Natural killer cell (primary cell): ENCODE results near the gene ZBTB21. TPM values are rescaled to one million over a fixed set of nuclear protein-coding genes. Genes with fewer than 3 reads are reported as not detected.

ENCODE experiments used
- ATAC-seq, 3 donors: fragments of 150-1000 bp in 2 of 3; fragments of 200-7000 bp in 1 of 3; cut with Tn5 transposase; 1 replicate in 1 of 3; 2 replicates in 2 of 3; pipeline ENCODE4 v1.10.0; 2021; ENCODE audit warnings: mild to moderate bottlenecking in 2 of 3, moderate library complexity in 2 of 3
- DNase-seq, 2 donors: peaks; one replicate each; pipeline versions ENCODE4 v3.0.0 to v3.0.0-alpha.2; 2013 to 2021; ENCODE audit warnings: mixed read lengths in 1 of 2
- H3K27ac ChIP-seq: one replicate; pipeline ENCODE4 v1.5.1; 2013; ENCODE audit warnings: mild to moderate bottlenecking, low read length
- H3K27me3 ChIP-seq: one replicate; pipeline ENCODE4 v1.6.1; 2013; ENCODE audit warnings: low read length; ENCODE audit not compliant: control insufficient read depth, insufficient read depth
- H3K36me3 ChIP-seq: one replicate; pipeline ENCODE4 v1.6.1; 2013; ENCODE audit warnings: low read length; ENCODE audit not compliant: control insufficient read depth, insufficient read depth
- H3K4me1 ChIP-seq: one replicate; pipeline ENCODE4 v1.6.1; 2013; ENCODE audit warnings: low read length; ENCODE audit not compliant: control insufficient read depth, insufficient read depth
- H3K4me3 ChIP-seq: one replicate; pipeline ENCODE4 v1.5.1; 2013; ENCODE audit warnings: low read length
- H3K9me3 ChIP-seq: one replicate; pipeline ENCODE4 v1.6.1; 2013; ENCODE audit warnings: low read length; ENCODE audit not compliant: control insufficient read depth, insufficient read depth
- H3K27ac Mint-ChIP-seq, 2 donors: one replicate each; pipeline ENCODE4 v1.8.0; 2022; ENCODE audit warnings: mild to moderate bottlenecking in 2 of 2, mixed read lengths in 2 of 2, moderate library complexity in 1 of 2
- H3K27me3 Mint-ChIP-seq, 2 donors: one replicate each; pipeline ENCODE4 v1.8.0; 2022; ENCODE audit warnings: low read depth in 2 of 2, mixed read lengths in 2 of 2
- H3K36me3 Mint-ChIP-seq: one replicate; pipeline ENCODE4 v1.8.0; 2022; ENCODE audit warnings: mixed read lengths
- H3K4me1 Mint-ChIP-seq, 2 donors: one replicate each; pipeline ENCODE4 v1.8.0; 2022; ENCODE audit warnings: mixed read lengths in 2 of 2
- H3K4me3 Mint-ChIP-seq: one replicate; pipeline ENCODE4 v1.8.0; 2022; ENCODE audit warnings: mild to moderate bottlenecking, moderate library complexity, mixed read lengths
- H3K9me3 Mint-ChIP-seq, 2 donors: one replicate each; pipeline ENCODE4 v1.8.0; 2022; ENCODE audit warnings: mixed read lengths in 2 of 2
- WGBS: methylation state at CpG from one replicate; pipeline ENCODE4 v1.1.7; 2013; ENCODE audit warnings: missing lambda C conversion rate; ENCODE audit not compliant: insufficient coverage; 5-methylcytosine and 5-hydroxymethylcytosine counted together
- intact Hi-C: fragments of 100-400 bp; cut with micrococcal nuclease; formaldehyde crosslinking; loops from one replicate; pipeline ENCODE4 v1.14.2; 2022
- total RNA-seq, 4 donors: library from RNA; stranded (reverse); fragments of 120-200 nt in 1 of 4; gene quantifications; one replicate each; pipeline versions ENCODE4 v1.2.3 to v1.2.4, GENCODE V29; 2013 to 2022
- TF ChIP-seq, protein P1 (sequence below): fragments of 200-600 bp; IDR thresholded peaks from one replicate; pipeline ENCODE4 v1.8.0; 2022; ENCODE audit warnings: antibody characterized with exemption

ZBTB21 gene
- total RNA-seq, 3 donors from 2014 or later (not counting 1 experiment from before 2014, with no cell fraction given): 78.2 to 113 (median 100) TPM

DNA sequence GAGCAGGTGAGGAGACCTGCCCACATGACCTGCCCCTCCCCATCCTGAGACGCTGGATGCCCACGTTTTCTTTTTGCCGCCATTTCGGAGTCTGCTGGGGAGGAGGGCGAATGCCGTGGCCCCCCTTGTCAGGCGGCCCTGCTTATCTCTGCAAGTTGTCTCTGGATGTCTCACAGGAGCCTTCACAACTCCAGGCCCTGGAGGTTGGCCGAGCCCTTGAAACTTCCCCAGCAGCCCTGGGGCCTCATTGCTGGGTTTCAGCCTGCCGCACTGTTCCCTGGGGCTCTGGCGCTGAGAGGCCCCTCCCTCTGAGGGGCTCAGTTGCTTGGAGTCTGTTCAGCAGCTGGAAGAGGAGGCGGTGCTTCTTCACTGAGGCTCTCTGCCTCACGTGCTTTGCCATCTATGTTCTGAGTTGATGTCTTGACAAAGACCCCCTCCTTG lies 29.8 kb upstream of the ZBTB21 start:
- H3K27me3 Mint-ChIP-seq: peaks cover 2 to 5% of the 10 kb centered on the region in 2 donors

GRCh38 chr21:42039470-42039901 lies 29.3 kb upstream of the ZBTB21 start:
- Mint-ChIP-seq H3K27ac (no peak overlapping the region), H3K36me3 (no peaks in the 10 kb centered on the region), H3K9me3 (no peaks in the 10 kb centered on the region), H3K27me3 (peaks cover 6 to 10% of the 10 kb centered on the region in 2 donors), H3K4me3 (no peak overlapping the region), H3K4me1 (no peaks in the 10 kb centered on the region)
- Histone ChIP-seq H3K27me3 (peaks cover under 1% of the 10 kb centered on the region), H3K27ac (no peak overlapping the region), H3K4me3 (no peak overlapping the region), H3K36me3 (no peaks in the 10 kb centered on the region), H3K9me3 (no peaks in the 10 kb centered on the region), H3K4me1 (no peaks in the 10 kb centered on the region)
- TF ChIP-seq, protein P1, sequence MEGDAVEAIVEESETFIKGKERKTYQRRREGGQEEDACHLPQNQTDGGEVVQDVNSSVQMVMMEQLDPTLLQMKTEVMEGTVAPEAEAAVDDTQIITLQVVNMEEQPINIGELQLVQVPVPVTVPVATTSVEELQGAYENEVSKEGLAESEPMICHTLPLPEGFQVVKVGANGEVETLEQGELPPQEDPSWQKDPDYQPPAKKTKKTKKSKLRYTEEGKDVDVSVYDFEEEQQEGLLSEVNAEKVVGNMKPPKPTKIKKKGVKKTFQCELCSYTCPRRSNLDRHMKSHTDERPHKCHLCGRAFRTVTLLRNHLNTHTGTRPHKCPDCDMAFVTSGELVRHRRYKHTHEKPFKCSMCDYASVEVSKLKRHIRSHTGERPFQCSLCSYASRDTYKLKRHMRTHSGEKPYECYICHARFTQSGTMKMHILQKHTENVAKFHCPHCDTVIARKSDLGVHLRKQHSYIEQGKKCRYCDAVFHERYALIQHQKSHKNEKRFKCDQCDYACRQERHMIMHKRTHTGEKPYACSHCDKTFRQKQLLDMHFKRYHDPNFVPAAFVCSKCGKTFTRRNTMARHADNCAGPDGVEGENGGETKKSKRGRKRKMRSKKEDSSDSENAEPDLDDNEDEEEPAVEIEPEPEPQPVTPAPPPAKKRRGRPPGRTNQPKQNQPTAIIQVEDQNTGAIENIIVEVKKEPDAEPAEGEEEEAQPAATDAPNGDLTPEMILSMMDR: no peak
- intact Hi-C loops: no loop called here
- DNase-seq (no peak), ATAC-seq (no peak)
- WGBS: 85% methylated on average over 5 of the region's 5 CpGs

More for the DNA sequence above, 29.8 kb upstream of the ZBTB21 start:
- Mint-ChIP-seq H3K36me3 (no peaks in the 10 kb centered on the region), H3K4me1 (no peaks in the 10 kb centered on the region), H3K27ac (no peak overlapping the region), H3K9me3 (no peaks in the 10 kb centered on the region), H3K4me3 (no peak overlapping the region)
- intact Hi-C loops: no loop called here
- TF ChIP-seq, protein P1: no peak
- Histone ChIP-seq H3K4me1 (no peaks in the 10 kb centered on the region), H3K27me3 (no peaks in the 10 kb centered on the region), H3K36me3 (no peaks in the 10 kb centered on the region), H3K27ac (no peak overlapping the region), H3K4me3 (no peak overlapping the region), H3K9me3 (no peaks in the 10 kb centered on the region)
- WGBS: 81% methylated on average over 12 of the region's 12 CpGs
- DNase-seq (no peak), ATAC-seq (no peak)

DNA sequence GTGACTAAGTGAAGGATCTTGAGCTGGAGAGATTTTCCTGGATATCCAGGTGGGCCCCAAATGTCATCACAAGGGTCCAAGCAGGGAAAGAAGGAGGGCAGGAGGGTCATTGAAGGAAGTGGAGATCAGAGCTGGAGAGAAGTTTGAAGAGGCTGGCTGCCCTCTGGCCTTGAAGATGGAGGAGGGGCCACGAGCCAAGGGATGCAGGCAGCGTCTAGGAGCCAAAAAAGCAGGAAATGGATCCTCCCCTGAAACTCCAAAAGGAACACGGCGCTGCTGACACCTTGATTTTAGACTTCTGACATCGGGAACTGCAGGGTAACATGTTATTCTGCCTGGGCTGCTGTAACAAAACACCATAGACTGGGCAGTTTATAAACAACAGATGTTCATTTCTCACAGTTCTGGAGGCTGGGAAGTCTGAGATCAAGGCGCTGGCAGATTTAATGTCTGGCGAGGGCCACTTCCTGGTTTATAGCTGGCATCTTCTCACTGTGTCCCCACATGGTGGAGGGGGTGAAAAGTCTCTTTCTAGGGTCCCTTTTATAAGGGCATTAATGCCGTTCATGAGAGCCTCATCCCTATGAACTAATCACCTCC lies 28.8 kb upstream of the ZBTB21 start:
- H3K9me3 ChIP-seq: no peaks in the 10 kb centered on the region
- Mint-ChIP-seq H3K27me3 (peaks cover 9 to 13% of the 10 kb centered on the region in 2 donors), H3K9me3 (no peaks in the 10 kb centered on the region), H3K4me1 (no peaks in the 10 kb centered on the region), H3K27ac (no peak overlapping the region), H3K36me3 (no peaks in the 10 kb centered on the region), H3K4me3 (no peak overlapping the region)
- intact Hi-C loops: no loop called here
- DNase-seq (no peak), ATAC-seq (no peak)
- H3K4me1 ChIP-seq: no peaks in the 10 kb centered on the region
- 88% methylated on average over 7 of the region's 8 CpGs for WGBS
- no peak overlapping the region for H3K27ac ChIP-seq
- peaks cover 2% of the 10 kb centered on the region for H3K27me3 ChIP-seq
- TF ChIP-seq, protein P1: no peak
- no peaks in the 10 kb centered on the region for H3K36me3 ChIP-seq
- no peak overlapping the region for H3K4me3 ChIP-seq

- H3K36me3 ChIP-seq: no peaks in the 10 kb centered on the region
- intact Hi-C loops: no loop called here
- DNase-seq (no peak), ATAC-seq (no peak)
- no peaks in the 10 kb centered on the region for H3K4me1 Mint-ChIP-seq
- no peak overlapping the region for H3K4me3 ChIP-seq
- no peaks in the 10 kb centered on the region for H3K9me3 ChIP-seq
- H3K36me3 Mint-ChIP-seq: no peaks in the 10 kb centered on the region
- H3K4me1 ChIP-seq: no peaks in the 10 kb centered on the region
- H3K27me3 ChIP-seq: peaks cover 2% of the 10 kb centered on the region
- peaks cover 9 to 13% of the 10 kb centered on the region in 2 donors for H3K27me3 Mint-ChIP-seq
- H3K9me3 Mint-ChIP-seq: no peaks in the 10 kb centered on the region
- TF ChIP-seq, protein P1: no peak
- H3K4me3 Mint-ChIP-seq: no peak overlapping the region
- WGBS: 91% methylated on average over 10 of the region's 10 CpGs
- no peak overlapping the region for H3K27ac Mint-ChIP-seq
- no peak overlapping the region for H3K27ac ChIP-seq
Observed at GRCh38 chr21:42038393-42038792, 28.2 kb upstream of the ZBTB21 start.
